ENCODE data around the gene UBXN11.

The UBXN11 gene

DNA sequence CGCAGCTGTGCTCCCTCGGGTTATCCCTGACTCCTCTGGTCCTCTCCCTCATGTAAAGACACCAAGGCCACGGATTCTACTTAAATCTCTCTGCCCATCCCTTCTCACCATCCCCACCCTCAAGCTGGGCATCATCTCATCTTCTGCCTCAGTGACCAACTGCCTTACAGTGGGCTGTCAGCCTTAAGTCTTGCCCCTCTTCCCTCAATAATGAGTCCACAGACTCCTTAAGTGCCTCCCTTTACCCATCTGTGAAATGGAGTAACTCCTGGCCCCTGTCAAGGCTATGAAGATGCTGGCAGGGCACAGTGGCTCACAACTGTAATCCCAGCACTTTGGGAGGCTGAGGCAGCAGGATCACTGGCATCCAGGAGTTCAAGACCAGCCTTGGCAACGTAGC, 14.5 kb downstream of the UBXN11 start:
- no peak overlapping the region for H3K27ac ChIP-seq (ENCODE audit: insufficient read depth, low read depth, low read length, poor library complexity, severe bottlenecking)
- no peaks in the 10 kb centered on the region for H3K9me3 ChIP-seq (ENCODE audit: control insufficient read depth, low read length)
- no peaks in the 10 kb centered on the region for H3K27me3 ChIP-seq (ENCODE audit: control insufficient read depth, insufficient read depth, low read length, poor library complexity, severe bottlenecking)
- H3K4me1 ChIP-seq (ENCODE audit: control insufficient read depth, insufficient read depth, low read length): peaks cover 30% of the 10 kb centered on the region
- no peaks in the 10 kb centered on the region for H3K36me3 ChIP-seq (ENCODE audit: control insufficient read depth, insufficient read depth, low read length)
- H3K4me3 ChIP-seq (ENCODE audit: insufficient read depth, low read depth, low read length): no peak overlapping the region
- 92 to 93% methylated on average over 4 of the region's 4 CpGs for WGBS, 2 experiments

- peaks cover 30% of the 10 kb centered on the region for H3K4me1 ChIP-seq (ENCODE audit: control insufficient read depth, insufficient read depth, low read length)
- H3K27me3 ChIP-seq (ENCODE audit: control insufficient read depth, insufficient read depth, low read length, poor library complexity, severe bottlenecking): no peaks in the 10 kb centered on the region
- no peak overlapping the region for H3K27ac ChIP-seq (ENCODE audit: insufficient read depth, low read depth, low read length, poor library complexity, severe bottlenecking)
- no peaks in the 10 kb centered on the region for H3K36me3 ChIP-seq (ENCODE audit: control insufficient read depth, insufficient read depth, low read length)
- no peaks in the 10 kb centered on the region for H3K9me3 ChIP-seq (ENCODE audit: control insufficient read depth, low read length)
- 92 to 95% methylated on average over 3 of the region's 3 CpGs for WGBS, 2 experiments
- H3K4me3 ChIP-seq (ENCODE audit: insufficient read depth, low read depth, low read length): no peak overlapping the region
These were observed 15.0 kb downstream of the UBXN11 start for GRCh38 chr1:26291433-26291832.

DNA sequence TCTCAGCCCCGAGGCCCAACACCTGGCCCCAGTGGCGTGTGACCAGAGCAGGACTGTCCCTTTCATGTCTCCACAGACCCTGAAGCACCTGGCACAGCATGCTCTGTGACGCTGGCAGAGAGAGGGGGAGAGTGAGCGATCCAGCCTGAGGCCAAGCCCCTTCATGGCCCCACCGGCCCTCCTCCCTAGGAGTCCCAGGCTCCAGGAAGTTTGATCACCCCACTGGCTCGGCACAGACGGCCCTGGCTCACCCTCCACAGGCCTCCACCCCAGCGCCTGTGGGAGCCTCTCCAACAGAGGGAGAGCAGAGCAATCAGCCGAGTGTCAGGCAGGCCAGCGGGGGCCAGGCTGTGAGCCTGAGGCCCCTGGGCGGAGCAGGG, 15.6 kb downstream of the UBXN11 start:
- no peaks in the 10 kb centered on the region for H3K36me3 ChIP-seq (ENCODE audit: control insufficient read depth, insufficient read depth, low read length)
- H3K4me3 ChIP-seq (ENCODE audit: insufficient read depth, low read depth, low read length): no peak overlapping the region
- H3K27ac ChIP-seq (ENCODE audit: insufficient read depth, low read depth, low read length, poor library complexity, severe bottlenecking): no peak overlapping the region
- H3K9me3 ChIP-seq (ENCODE audit: control insufficient read depth, low read length): no peaks in the 10 kb centered on the region
- H3K4me1 ChIP-seq (ENCODE audit: control insufficient read depth, insufficient read depth, low read length): peaks cover 30% of the 10 kb centered on the region
- 58% methylated on average over 11 of the region's 11 CpGs for WGBS, 2 experiments
- no peaks in the 10 kb centered on the region for H3K27me3 ChIP-seq (ENCODE audit: control insufficient read depth, insufficient read depth, low read length, poor library complexity, severe bottlenecking)

GRCh38 chr1:26290122-26290881, 16.1 kb downstream of the UBXN11 start:
- no peaks in the 10 kb centered on the region for H3K36me3 ChIP-seq (ENCODE audit: control insufficient read depth, insufficient read depth, low read length)
- peaks cover 30% of the 10 kb centered on the region for H3K4me1 ChIP-seq (ENCODE audit: control insufficient read depth, insufficient read depth, low read length)
- H3K27me3 ChIP-seq (ENCODE audit: control insufficient read depth, insufficient read depth, low read length, poor library complexity, severe bottlenecking): no peaks in the 10 kb centered on the region
- H3K4me3 ChIP-seq (ENCODE audit: insufficient read depth, low read depth, low read length): no peak overlapping the region
- 55 to 61% methylated on average over 11 of the region's 11 CpGs for WGBS, 2 experiments
- no peaks in the 10 kb centered on the region for H3K9me3 ChIP-seq (ENCODE audit: control insufficient read depth, low read length)
- H3K27ac ChIP-seq (ENCODE audit: insufficient read depth, low read depth, low read length, poor library complexity, severe bottlenecking): no peak overlapping the region

GRCh38 chr1:26289158-26290059, 17.0 kb downstream of the UBXN11 start:
- H3K27ac ChIP-seq (ENCODE audit: insufficient read depth, low read depth, low read length, poor library complexity, severe bottlenecking): no peak overlapping the region
- WGBS, 2 experiments: 84 to 88% methylated on average over 21 of the region's 21 CpGs
- H3K36me3 ChIP-seq (ENCODE audit: control insufficient read depth, insufficient read depth, low read length): no peaks in the 10 kb centered on the region
- H3K4me3 ChIP-seq (ENCODE audit: insufficient read depth, low read depth, low read length): no peak overlapping the region
- peaks cover 30% of the 10 kb centered on the region for H3K4me1 ChIP-seq (ENCODE audit: control insufficient read depth, insufficient read depth, low read length)
- no peaks in the 10 kb centered on the region for H3K27me3 ChIP-seq (ENCODE audit: control insufficient read depth, insufficient read depth, low read length, poor library complexity, severe bottlenecking)
- H3K9me3 ChIP-seq (ENCODE audit: control insufficient read depth, low read length): no peaks in the 10 kb centered on the region

- H3K4me3 ChIP-seq (ENCODE audit: insufficient read depth, low read depth, low read length): no peak overlapping the region
- no peaks in the 10 kb centered on the region for H3K27me3 ChIP-seq (ENCODE audit: control insufficient read depth, insufficient read depth, low read length, poor library complexity, severe bottlenecking)
- H3K9me3 ChIP-seq (ENCODE audit: control insufficient read depth, low read length): no peaks in the 10 kb centered on the region
- no peaks in the 10 kb centered on the region for H3K36me3 ChIP-seq (ENCODE audit: control insufficient read depth, insufficient read depth, low read length)
- H3K27ac ChIP-seq (ENCODE audit: insufficient read depth, low read depth, low read length, poor library complexity, severe bottlenecking): no peak overlapping the region
- H3K4me1 ChIP-seq (ENCODE audit: control insufficient read depth, insufficient read depth, low read length): peaks cover 30% of the 10 kb centered on the region
- WGBS, 2 experiments: 88 to 92% methylated on average over 5 of the region's 5 CpGs
These were observed 18.0 kb downstream of the UBXN11 start for GRCh38 chr1:26288311-26288941.

DNA sequence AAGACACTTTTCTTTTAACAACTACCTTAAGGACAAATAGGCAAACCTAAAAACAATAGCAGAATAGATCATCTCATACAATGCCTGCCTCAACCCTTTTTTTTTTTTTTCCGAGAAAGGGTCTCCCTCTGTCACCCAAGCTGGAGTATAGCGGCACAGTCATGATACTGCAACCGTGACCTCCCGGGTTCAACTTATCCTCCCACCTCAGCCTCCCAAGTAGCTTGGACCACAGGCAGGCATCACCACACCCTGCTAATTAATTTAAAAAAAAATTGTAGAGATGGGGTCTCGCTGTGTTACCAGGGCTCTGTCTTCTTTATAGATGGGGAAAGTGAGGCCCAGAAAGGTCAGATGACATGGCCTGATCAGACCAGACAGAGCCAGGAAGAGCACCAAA, 18.6 kb downstream of the UBXN11 start:
- Histone ChIP-seq H3K9me3 (ENCODE audit: control insufficient read depth, low read length) (no peaks in the 10 kb centered on the region), H3K27me3 (ENCODE audit: control insufficient read depth, insufficient read depth, low read length, poor library complexity, severe bottlenecking) (no peaks in the 10 kb centered on the region), H3K4me3 (ENCODE audit: insufficient read depth, low read depth, low read length) (no peak overlapping the region), H3K4me1 (ENCODE audit: control insufficient read depth, insufficient read depth, low read length) (peaks cover 32% of the 10 kb centered on the region), H3K36me3 (ENCODE audit: control insufficient read depth, insufficient read depth, low read length) (no peaks in the 10 kb centered on the region), H3K27ac (ENCODE audit: insufficient read depth, low read depth, low read length, poor library complexity, severe bottlenecking) (no peak overlapping the region)
- 87 to 96% methylated on average over 5 of the region's 5 CpGs for WGBS, 2 experiments

DNA sequence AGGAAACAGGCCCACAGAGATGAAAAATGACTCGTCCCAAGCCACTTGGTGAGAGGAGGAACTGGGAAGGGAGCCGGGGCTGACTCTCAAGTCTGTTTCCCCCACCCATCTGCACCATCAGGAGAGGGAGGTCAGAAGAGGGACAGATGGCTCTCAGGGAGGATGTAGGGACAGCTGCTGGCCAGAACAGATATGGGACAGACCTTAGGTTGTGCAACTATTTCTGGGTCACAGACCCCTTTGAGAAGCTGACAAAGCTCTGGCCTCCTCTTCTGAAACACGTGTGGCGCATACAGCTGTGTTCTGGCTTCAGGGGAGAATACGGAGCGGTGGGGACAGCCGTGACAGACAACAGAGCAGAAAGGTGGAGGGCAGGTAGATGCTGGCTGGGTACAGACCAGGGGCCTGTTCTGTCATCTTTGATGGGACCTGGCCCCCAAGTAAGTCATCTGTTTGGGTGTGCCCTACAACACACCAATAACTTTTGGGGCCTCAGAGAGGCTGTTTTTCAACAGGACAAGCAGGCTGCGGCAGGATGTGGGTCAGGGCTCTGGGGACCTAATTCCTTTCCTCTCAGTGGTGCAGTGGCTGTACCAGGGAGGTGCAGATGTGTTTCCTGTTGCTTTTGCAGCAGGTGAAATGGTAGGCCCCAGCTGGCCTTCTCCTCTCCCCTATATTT, 19.3 kb downstream of the UBXN11 start:
- Histone ChIP-seq H3K4me1 (ENCODE audit: control insufficient read depth, insufficient read depth, low read length) (peaks cover 38% of the 10 kb centered on the region), H3K9me3 (ENCODE audit: control insufficient read depth, low read length) (no peaks in the 10 kb centered on the region), H3K27me3 (ENCODE audit: control insufficient read depth, insufficient read depth, low read length, poor library complexity, severe bottlenecking) (no peaks in the 10 kb centered on the region), H3K27ac (ENCODE audit: insufficient read depth, low read depth, low read length, poor library complexity, severe bottlenecking) (no peak overlapping the region), H3K4me3 (ENCODE audit: insufficient read depth, low read depth, low read length) (no peak overlapping the region), H3K36me3 (ENCODE audit: control insufficient read depth, insufficient read depth, low read length) (no peaks in the 10 kb centered on the region)
- 95% methylated on average over 8 of the region's 8 CpGs for WGBS, 2 experiments

GRCh38 chr1:26286064-26286416, 20.4 kb downstream of the UBXN11 start:
- Histone ChIP-seq H3K27ac (ENCODE audit: insufficient read depth, low read depth, low read length, poor library complexity, severe bottlenecking) (no peak overlapping the region), H3K4me1 (ENCODE audit: control insufficient read depth, insufficient read depth, low read length) (peaks cover 42% of the 10 kb centered on the region), H3K27me3 (ENCODE audit: control insufficient read depth, insufficient read depth, low read length, poor library complexity, severe bottlenecking) (no peaks in the 10 kb centered on the region), H3K36me3 (ENCODE audit: control insufficient read depth, insufficient read depth, low read length) (no peaks in the 10 kb centered on the region), H3K9me3 (ENCODE audit: control insufficient read depth, low read length) (no peaks in the 10 kb centered on the region), H3K4me3 (ENCODE audit: insufficient read depth, low read depth, low read length) (no peak overlapping the region)
- WGBS, 2 experiments: 55 to 68% methylated on average over 2 of the region's 2 CpGs

Measured in ectodermal cell (in vitro differentiated cells).